Neural progenitor cell (in vitro differentiated cells): Measurements from ENCODE around the gene ATP7B. TPM values are rescaled to one million over a fixed set of nuclear protein-coding genes. Genes with fewer than 3 reads are reported as not detected.
"Not testable (repeated sequence)": the region's sequence is repeated elsewhere in the genome, so short reads cannot be mapped to it uniquely, and the experiment has no call there.

Experiments used
- DNase-seq: peaks from one replicate; pipeline ENCODE4 v3.0.0-alpha.2; 2016; ENCODE audit warnings: low spot score
- H2AFZ ChIP-seq: fragments of 200-600 bp; sonication (generic); replicated peaks from 2 replicates; pipeline ENCODE4 v1.6.1; 2016; ENCODE audit warnings: antibody characterized with exemption
- H3F3A ChIP-seq: fragments of 200-600 bp; sonication (generic); 2 replicates; pipeline ENCODE4 v1.6.1; 2016; ENCODE audit warnings: antibody characterized with exemption, low read depth
- H3K27ac ChIP-seq: fragments of 200-600 bp; sonication (generic); 2 replicates; pipeline ENCODE4 v1.5.1; 2016; ENCODE audit warnings: mild to moderate bottlenecking
- H3K27me3 ChIP-seq: fragments of 200-600 bp; sonication (generic); 2 replicates; pipeline ENCODE4 v1.6.1; 2016; ENCODE audit warnings: mild to moderate bottlenecking, moderate library complexity
- H3K36me3 ChIP-seq: fragments of 200-600 bp; sonication (generic); 2 replicates; pipeline ENCODE4 v1.5.1; 2016
- H3K4me1 ChIP-seq: fragments of 200-600 bp; sonication (generic); 2 replicates; pipeline ENCODE4 v1.6.1; 2016; ENCODE audit warnings: mixed run types
- H3K4me2 ChIP-seq: fragments of 200-600 bp; sonication (generic); 2 replicates; pipeline ENCODE4 v1.6.1; 2016
- H3K4me3 ChIP-seq: fragments of 200-600 bp; sonication (generic); 2 replicates; pipeline ENCODE4 v1.5.1; 2016
- H3K79me2 ChIP-seq: fragments of 200-600 bp; sonication (generic); 2 replicates; pipeline ENCODE4 v1.6.1; 2016; ENCODE audit warnings: low read depth
- H3K9ac ChIP-seq: fragments of 200-600 bp; sonication (generic); 2 replicates; pipeline ENCODE4 v1.6.1; 2016
- H3K9me3 ChIP-seq: fragments of 200-600 bp; sonication (generic); 2 replicates; pipeline ENCODE4 v1.5.1; 2016; ENCODE audit warnings: low read depth
- H4K20me1 ChIP-seq: fragments of 200-600 bp; sonication (generic); 2 replicates; pipeline ENCODE4 v1.6.1; 2016; ENCODE audit warnings: low read depth
- H3K27ac Mint-ChIP-seq: 3 replicates; pipeline ENCODE4 v1.8.0; 2021; ENCODE audit warnings: mixed read lengths
- H3K27me3 Mint-ChIP-seq: 2 replicates; pipeline ENCODE4 v1.8.0; 2022; ENCODE audit warnings: low read depth, mild to moderate bottlenecking, inconsistent platforms, moderate library complexity, mixed read lengths; ENCODE audit not compliant: insufficient read depth
- H3K36me3 Mint-ChIP-seq: 3 replicates; pipeline ENCODE4 v1.8.0; 2021; ENCODE audit warnings: mixed read lengths
- H3K4me1 Mint-ChIP-seq: 3 replicates; pipeline ENCODE4 v1.8.0; 2021; ENCODE audit warnings: mixed read lengths
- H3K4me3 Mint-ChIP-seq: 3 replicates; pipeline ENCODE4 v1.8.0; 2021; ENCODE audit warnings: mild to moderate bottlenecking, moderate library complexity, mixed read lengths
- H3K9me3 Mint-ChIP-seq: 3 replicates; pipeline ENCODE4 v1.8.0; 2020; ENCODE audit warnings: mixed read lengths
- CTCF ChIP-seq: fragments of 200-600 bp; sonication (generic); IDR thresholded peaks from 2 replicates; pipeline ENCODE4 v1.5.1; 2017; ENCODE audit warnings: antibody characterized with exemption, mild to moderate bottlenecking
- EZH2 ChIP-seq: fragments of 200-600 bp; sonication (generic); IDR thresholded peaks from 2 replicates; pipeline ENCODE4 v1.6.1; 2017; ENCODE audit warnings: antibody characterized with exemption, mild to moderate bottlenecking, moderate library complexity
- EZH2phosphoT487 ChIP-seq: fragments of 200-600 bp; sonication (generic); IDR thresholded peaks from 2 replicates; pipeline ENCODE4 v1.6.1; 2017; ENCODE audit warnings: antibody characterized with exemption
- total RNA-seq: library from RNA; depleted of rRNA; stranded (reverse); fragments of >200 nt; gene quantifications from 2 replicates; pipeline ENCODE4 v1.2.3, GENCODE V29; 2015; ENCODE audit warnings: low replicate concordance

The ATP7B gene
- total RNA-seq, 1 donor from 2014 or later: 8.2 TPM

GRCh38 chr13:51912091-51912490, 99.2 kb downstream of the ATP7B start:
- Histone ChIP-seq H3K36me3 (no peaks in the 10 kb centered on the region), H3K9me3 (no peaks in the 10 kb centered on the region), H3K27me3 (no peaks in the 10 kb centered on the region), H2AFZ (no peak overlapping the region), H3K4me2 (no peak overlapping the region), H3F3A (no peaks in the 10 kb centered on the region), H4K20me1 (no peaks in the 10 kb centered on the region), H3K4me3 (no peak overlapping the region), H3K27ac (no peak overlapping the region), H3K9ac (no peak overlapping the region), H3K79me2 (no peaks in the 10 kb centered on the region), H3K4me1 (peaks cover 8% of the 10 kb centered on the region)
- Mint-ChIP-seq H3K27ac (no peak overlapping the region), H3K36me3 (peaks cover 2% of the 10 kb centered on the region), H3K27me3 (peaks cover 5% of the 10 kb centered on the region), H3K4me3 (no peak overlapping the region), H3K4me1 (peaks cover 32% of the 10 kb centered on the region), H3K9me3 (peaks cover 2% of the 10 kb centered on the region)
- TF ChIP-seq CTCF: no peak
- no peak for TF ChIP-seq EZH2phosphoT487
- TF ChIP-seq EZH2: no peak
- DNase-seq: no peak

GRCh38 chr13:51910508-51910907, 100.7 kb downstream of the ATP7B start:
- TF ChIP-seq EZH2phosphoT487 (no peak), CTCF (no peak), EZH2 (no peak)

GRCh38 chr13:51909265-51909664, 102.0 kb downstream of the ATP7B start:
- not testable (repeated sequence) for H3K36me3 Mint-ChIP-seq, H2AFZ ChIP-seq, H3K27me3 ChIP-seq, H3K79me2 ChIP-seq, H3K27ac Mint-ChIP-seq, H3K9ac ChIP-seq, DNase-seq, H3K9me3 ChIP-seq, H3K4me3 Mint-ChIP-seq, H3K27ac ChIP-seq, H3K4me2 ChIP-seq, H3K9me3 Mint-ChIP-seq, H3F3A ChIP-seq, H3K4me3 ChIP-seq, H4K20me1 ChIP-seq, H3K27me3 Mint-ChIP-seq, H3K36me3 ChIP-seq
- peaks cover 37% of the 10 kb centered on the region for H3K4me1 Mint-ChIP-seq
- H3K4me1 ChIP-seq: peaks cover 14% of the 10 kb centered on the region

More at GRCh38 chr13:51910508-51910907, 100.7 kb downstream of the ATP7B start:
- Mint-ChIP-seq H3K4me3 (no peak overlapping the region), H3K27me3 (peaks cover 5% of the 10 kb centered on the region), H3K4me1 (peaks cover 37% of the 10 kb centered on the region), H3K27ac (no peak overlapping the region), H3K36me3 (peaks cover 2% of the 10 kb centered on the region), H3K9me3 (peaks cover 2% of the 10 kb centered on the region)
- no peak overlapping the region for H3K4me3 ChIP-seq
- no peaks in the 10 kb centered on the region for H3K9me3 ChIP-seq
- no peaks in the 10 kb centered on the region for H3K79me2 ChIP-seq
- no peak overlapping the region for H2AFZ ChIP-seq
- no peak for DNase-seq
- no peaks in the 10 kb centered on the region for H3K27me3 ChIP-seq
- no peaks in the 10 kb centered on the region for H3F3A ChIP-seq
- H3K4me2 ChIP-seq: no peak overlapping the region
- H4K20me1 ChIP-seq: no peaks in the 10 kb centered on the region
- H3K27ac ChIP-seq: no peak overlapping the region
- no peaks in the 10 kb centered on the region for H3K36me3 ChIP-seq
- H3K4me1 ChIP-seq: peaks cover 10% of the 10 kb centered on the region
- no peak overlapping the region for H3K9ac ChIP-seq

GRCh38 chr13:51907040-51907732, 104.1 kb downstream of the ATP7B start:
- no peaks in the 10 kb centered on the region for H3K27me3 Mint-ChIP-seq
- Histone ChIP-seq H3K9ac (no peak overlapping the region), H3K4me1 (peaks cover 6% of the 10 kb centered on the region), H3F3A (no peaks in the 10 kb centered on the region), H3K4me2 (no peak overlapping the region), H2AFZ (no peak overlapping the region), H3K27me3 (no peaks in the 10 kb centered on the region), H3K9me3 (no peaks in the 10 kb centered on the region), H3K36me3 (no peaks in the 10 kb centered on the region), H3K27ac (no peak overlapping the region), H4K20me1 (no peaks in the 10 kb centered on the region), H3K4me3 (no peak overlapping the region), H3K79me2 (no peaks in the 10 kb centered on the region)
- TF ChIP-seq CTCF (no peak), EZH2phosphoT487 (no peak), EZH2 (no peak)
- peaks cover 2% of the 10 kb centered on the region for H3K36me3 Mint-ChIP-seq
- DNase-seq: no peak
- H3K27ac Mint-ChIP-seq: no peak overlapping the region
- H3K9me3 Mint-ChIP-seq: peaks cover 2% of the 10 kb centered on the region
- H3K4me1 Mint-ChIP-seq: peaks cover 19% of the 10 kb centered on the region
- H3K4me3 Mint-ChIP-seq: no peak overlapping the region
